H9 (cell line): ENCODE results near the gene RARG. TPM values are rescaled to one million over a fixed set of nuclear protein-coding genes. Genes with fewer than 3 reads are reported as not detected.

Experiments used
- DNase-seq: peaks from one replicate; pipeline ENCODE4 v3.0.0-alpha.2; 2017
- H2AFZ ChIP-seq: one replicate; pipeline ENCODE4 v1.6.1; 2013; ENCODE audit warnings: mild to moderate bottlenecking, low read length, control low read depth, moderate library complexity
- H2AK5ac ChIP-seq: 2 replicates; pipeline ENCODE4 v1.6.1; 2013; ENCODE audit warnings: low read length, control low read depth, mixed read lengths; ENCODE audit not compliant: insufficient read length
- H2BK120ac ChIP-seq: one replicate; pipeline ENCODE4 v1.6.1; 2013; ENCODE audit warnings: low read depth, mild to moderate bottlenecking, low read length, control low read depth, inconsistent platforms; ENCODE audit not compliant: poor library complexity, severe bottlenecking
- H2BK12ac ChIP-seq: 2 replicates; pipeline ENCODE4 v1.6.1; 2013; ENCODE audit warnings: low read length, control low read depth, mixed read lengths, low read depth; ENCODE audit not compliant: insufficient read length
- H2BK15ac ChIP-seq: 2 replicates; pipeline ENCODE4 v1.6.1; 2013; ENCODE audit warnings: low read depth, low read length, control low read depth
- H2BK20ac ChIP-seq: one replicate; pipeline ENCODE4 v1.6.1; 2013; ENCODE audit warnings: low read depth, mild to moderate bottlenecking, low read length, control low read depth, inconsistent platforms; ENCODE audit not compliant: poor library complexity, severe bottlenecking
- H2BK5ac ChIP-seq: 2 replicates; pipeline ENCODE4 v1.6.1; 2013; ENCODE audit warnings: low read length, control low read depth, mixed read lengths; ENCODE audit not compliant: insufficient read length
- H3K14ac ChIP-seq: 2 replicates; pipeline ENCODE4 v1.6.1; 2013; ENCODE audit warnings: low read length, control low read depth; ENCODE audit not compliant: insufficient read depth
- H3K18ac ChIP-seq: 2 replicates; pipeline ENCODE4 v1.6.1; 2013; ENCODE audit warnings: low read depth, mild to moderate bottlenecking, mixed read lengths, low read length, control low read depth; ENCODE audit not compliant: insufficient read length
- H3K23ac ChIP-seq: 2 replicates; pipeline ENCODE4 v1.6.1; 2013; ENCODE audit warnings: low read length, control low read depth, mixed read lengths, low read depth; ENCODE audit not compliant: insufficient read length
- H3K23me2 ChIP-seq: 2 replicates; pipeline ENCODE4 v1.6.1; 2013; ENCODE audit warnings: low read depth, mild to moderate bottlenecking, mixed read lengths, low read length, control low read depth; ENCODE audit not compliant: insufficient read length, poor library complexity, severe bottlenecking
- H3K27ac ChIP-seq: 2 replicates; pipeline ENCODE4 v1.5.1; 2013; ENCODE audit warnings: low read length, control low read depth, mixed read lengths, low read depth; ENCODE audit not compliant: insufficient read length
- H3K27me3 ChIP-seq: 2 replicates; pipeline ENCODE4 v1.6.1; 2013; ENCODE audit warnings: low read length, control low read depth, inconsistent platforms; ENCODE audit not compliant: insufficient read depth
- H3K4ac ChIP-seq: 2 replicates; pipeline ENCODE4 v1.6.1; 2013; ENCODE audit warnings: low read depth, mild to moderate bottlenecking, control low read depth, inconsistent platforms, low read length, moderate library complexity
- H3K4me1 ChIP-seq: 2 replicates; pipeline ENCODE4 v1.6.1; 2013; ENCODE audit warnings: low read length, control low read depth, inconsistent platforms; ENCODE audit not compliant: insufficient read depth
- H3K4me2 ChIP-seq: 2 replicates; pipeline ENCODE4 v1.6.1; 2013; ENCODE audit warnings: low read length, control low read depth, mixed read lengths; ENCODE audit not compliant: insufficient read length, insufficient read depth
- H3K56ac ChIP-seq: 2 replicates; pipeline ENCODE4 v1.6.1; 2013; ENCODE audit warnings: low read depth, mild to moderate bottlenecking, mixed read lengths, low read length, control low read depth; ENCODE audit not compliant: insufficient read length
- H3K79me1 ChIP-seq: 2 replicates; pipeline ENCODE4 v1.6.1; 2013; ENCODE audit warnings: low read depth, mild to moderate bottlenecking, moderate library complexity, low read length, control low read depth, inconsistent platforms; ENCODE audit not compliant: insufficient read depth, poor library complexity, severe bottlenecking
- H3K79me2 ChIP-seq: 2 replicates; pipeline ENCODE4 v1.6.1; 2013; ENCODE audit warnings: low read length, control low read depth, inconsistent platforms; ENCODE audit not compliant: insufficient read depth
- H3K9ac ChIP-seq: 2 replicates; pipeline ENCODE4 v1.6.1; 2013; ENCODE audit warnings: low read length, control low read depth, mixed read lengths; ENCODE audit not compliant: insufficient read length; ENCODE audit errors: extremely low read depth
- H3K9me3 ChIP-seq: one replicate; pipeline ENCODE4 v1.6.1; 2013; ENCODE audit warnings: low read depth, low read length, inconsistent platforms; ENCODE audit not compliant: control insufficient read depth
- H3T11ph ChIP-seq: one replicate; pipeline ENCODE4 v1.6.1; 2013; ENCODE audit warnings: mild to moderate bottlenecking, low read length, control low read depth, inconsistent platforms
- H4K20me1 ChIP-seq: one replicate; pipeline ENCODE4 v1.6.1; 2013; ENCODE audit not compliant: control insufficient read depth, insufficient read length, insufficient read depth
- H4K5ac ChIP-seq: 2 replicates; pipeline ENCODE4 v1.6.1; 2013; ENCODE audit warnings: low read depth, mild to moderate bottlenecking, mixed read lengths, low read length, control low read depth; ENCODE audit not compliant: insufficient read length
- H4K8ac ChIP-seq: replicated peaks from 2 replicates; pipeline ENCODE4 v1.6.1; 2013; ENCODE audit warnings: low read length, control low read depth, mixed read lengths, low read depth; ENCODE audit not compliant: insufficient read length
- H4K91ac ChIP-seq: 2 replicates; pipeline ENCODE4 v1.6.1; 2013; ENCODE audit warnings: low read depth, mild to moderate bottlenecking, moderate library complexity, mixed read lengths, low read length, control low read depth; ENCODE audit not compliant: insufficient read length
- H3K27ac Mint-ChIP-seq, 3 experiments: 2 replicates in 2 of 3; 3 replicates in 1 of 3; pipeline ENCODE4 v1.8.0; 2020 to 2021; ENCODE audit warnings: mixed read lengths in 3 of 3, mild to moderate bottlenecking in 1 of 3, moderate library complexity in 1 of 3
- H3K27me3 Mint-ChIP-seq: 2 replicates; pipeline ENCODE4 v1.8.0; 2021; ENCODE audit warnings: low read depth, mild to moderate bottlenecking, moderate library complexity, mixed read lengths
- H3K36me3 Mint-ChIP-seq, 3 experiments: 2 replicates in 2 of 3; 3 replicates in 1 of 3; pipeline ENCODE4 v1.8.0; 2020 to 2021; ENCODE audit warnings: low read depth in 3 of 3, mixed read lengths in 3 of 3; ENCODE audit not compliant: insufficient read depth in 1 of 3
- H3K4me1 Mint-ChIP-seq, 2 experiments: 2 replicates each; pipeline ENCODE4 v1.8.0; 2020; ENCODE audit warnings: mixed read lengths in 2 of 2
- H3K4me3 Mint-ChIP-seq, 2 experiments: 2 replicates in 1 of 2; 3 replicates in 1 of 2; pipeline ENCODE4 v1.8.0; 2020 to 2021; ENCODE audit warnings: mild to moderate bottlenecking in 2 of 2, mixed read lengths in 2 of 2, moderate library complexity in 1 of 2
- H3K9me3 Mint-ChIP-seq, 2 experiments: 2 replicates in 1 of 2; 3 replicates in 1 of 2; pipeline ENCODE4 v1.8.0; 2020; ENCODE audit warnings: mild to moderate bottlenecking in 2 of 2, mixed read lengths in 2 of 2, moderate library complexity in 1 of 2
- CTCF ChIP-seq: fragments of 200-600 bp; sonication (generic); conservative IDR thresholded peaks from 3 replicates; pipeline ENCODE4 v1.8.0; 2021; ENCODE audit warnings: antibody characterized with exemption, mild to moderate bottlenecking
- WGBS: extraction: QIAGEN DNeasy Blood & Tissue Kit; methylation state at CpG from one replicate; pipeline ENCODE4 v1.1.7; 2013; ENCODE audit warnings: missing lambda C conversion rate, low lambda C conversion rate, mixed read lengths; ENCODE audit not compliant: insufficient read length; ENCODE audit errors: extremely low coverage; 5-methylcytosine and 5-hydroxymethylcytosine counted together
- total RNA-seq: library from RNA; stranded (reverse); gene quantifications from 2 replicates; pipeline ENCODE4 v1.2.1, GENCODE V29; 2021

Gene RARG
- total RNA-seq, 1 experiment from 2014 or later, result 43.7 TPM

GRCh38 chr12:53220694-53221202 is 11.3 kb downstream of the RARG start:
- Histone ChIP-seq H2AK5ac (no peak overlapping the region), H2AFZ (no peak overlapping the region), H3K23me2 (peaks cover 22% of the 10 kb centered on the region), H3K9me3 (no peaks in the 10 kb centered on the region), H3T11ph (no peak overlapping the region), H4K20me1 (no peaks in the 10 kb centered on the region), H3K79me2 (peaks cover 4% of the 10 kb centered on the region; the same call in 1 of the 2 replicates), H3K27me3 (peaks cover 3% of the 10 kb centered on the region; the same call in 1 of the 2 replicates), H2BK120ac (no peak overlapping the region), H4K91ac (no peak overlapping the region), H3K56ac (no peak overlapping the region), H3K14ac (no peak overlapping the region), H3K23ac (no peak overlapping the region), H2BK20ac (no peak overlapping the region), H3K18ac (no peak overlapping the region), H3K9ac (no peak overlapping the region), H3K4ac (no peak overlapping the region), H4K8ac (no peak overlapping the region), H3K4me1 (peaks cover 37% of the 10 kb centered on the region; the same call in 1 of the 2 replicates), H3K4me2 (peak overlapping the region; percentile 99), H4K5ac (no peak overlapping the region), H3K79me1 (no peaks in the 10 kb centered on the region), H2BK15ac (no peak overlapping the region), H2BK12ac (no peak overlapping the region), H2BK5ac (no peak overlapping the region), H3K27ac (no peak overlapping the region)
- TF ChIP-seq CTCF, result no peak
- no peaks in the 10 kb centered on the region; a peak in 2 of 5 replicates for H3K9me3 Mint-ChIP-seq
- H3K4me1 Mint-ChIP-seq, result peaks cover 75 to 76% of the 10 kb centered on the region in 2 experiments
- peaks cover 17% of the 10 kb centered on the region for H3K27me3 Mint-ChIP-seq
- H3K27ac Mint-ChIP-seq, result peak overlapping the region; percentile 83 to 99 (median 93); a peak in 5 of 7 replicates
- peaks cover 3 to 4% (median 3%) of the 10 kb centered on the region in 3 experiments; a peak in 4 of 7 replicates for H3K36me3 Mint-ChIP-seq
- no CpG with 5 or more reads among the region's 42 CpGs for WGBS
- peak; percentile 96 for DNase-seq
- peak overlapping the region; percentile 86 to 94 for H3K4me3 Mint-ChIP-seq
